GDM1 (cell line): Measurements from ENCODE around the gene KRT7.

Experiments used
- DNase-seq: peaks from one replicate; lab custom pipeline; 2025; lab: John Stamatoyannopoulos, UW

KRT7 gene

GRCh38 chr12:52199294-52199919, 33.6 kb upstream of the KRT7 start:
- DNase-seq, result no peak

DNA sequence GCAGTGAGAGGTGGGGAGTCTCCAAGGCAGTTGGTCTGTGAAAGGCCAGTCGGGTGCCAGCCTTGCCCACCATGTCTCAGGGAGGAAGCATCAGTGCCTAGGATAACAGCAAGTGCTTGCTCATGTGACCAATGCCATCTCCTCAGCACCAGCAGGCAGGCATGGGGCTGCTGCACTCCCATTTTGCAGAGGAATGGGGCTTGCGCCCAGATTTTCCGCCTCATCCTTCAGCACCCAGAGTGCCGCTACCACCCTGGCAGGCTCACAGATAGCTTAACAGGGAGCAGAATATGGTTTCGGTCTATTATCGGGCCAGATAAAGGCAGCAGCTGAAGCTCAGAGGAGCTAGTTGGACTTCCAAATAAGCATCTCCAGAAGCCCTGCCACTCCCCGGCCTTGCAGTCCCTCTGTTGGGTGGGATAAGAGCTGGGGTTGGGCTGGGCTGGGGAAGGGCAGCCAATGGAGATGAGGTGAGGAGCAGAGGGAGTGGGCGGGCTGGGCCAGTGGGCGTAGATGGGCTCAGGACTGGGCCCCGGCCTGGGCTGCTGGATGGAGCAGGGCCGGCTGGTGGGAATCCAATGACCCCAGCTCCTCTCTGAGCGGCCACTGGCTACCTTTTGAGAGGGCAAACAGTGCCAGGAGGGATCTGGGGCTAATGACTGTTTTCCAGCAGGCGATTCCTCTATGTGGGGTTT, 32.8 kb upstream of the KRT7 start:
- no peak for DNase-seq

GRCh38 chr12:52200781-52201450, 32.1 kb upstream of the KRT7 start:
- DNase-seq, result no peak

DNA sequence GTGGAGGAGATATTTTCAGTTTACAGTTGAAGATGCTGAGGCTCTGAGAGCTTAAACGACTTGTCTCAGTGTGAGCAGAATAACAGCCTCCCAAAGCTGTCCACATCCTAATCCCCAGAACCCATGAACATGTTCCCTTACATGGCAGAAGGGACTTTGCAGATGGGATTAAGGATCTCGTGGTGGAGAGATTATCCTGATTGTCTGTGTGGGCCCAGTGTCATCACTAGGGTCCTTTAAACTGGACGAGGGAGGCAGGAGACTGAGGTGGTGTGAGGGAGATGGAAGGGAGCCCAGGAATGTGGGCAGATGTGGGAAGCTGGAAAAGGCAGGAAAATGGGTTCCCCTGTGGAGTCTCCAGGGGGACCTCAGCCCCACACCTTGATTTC, 31.6 kb upstream of the KRT7 start:
- DNase-seq, result no peak

DNA sequence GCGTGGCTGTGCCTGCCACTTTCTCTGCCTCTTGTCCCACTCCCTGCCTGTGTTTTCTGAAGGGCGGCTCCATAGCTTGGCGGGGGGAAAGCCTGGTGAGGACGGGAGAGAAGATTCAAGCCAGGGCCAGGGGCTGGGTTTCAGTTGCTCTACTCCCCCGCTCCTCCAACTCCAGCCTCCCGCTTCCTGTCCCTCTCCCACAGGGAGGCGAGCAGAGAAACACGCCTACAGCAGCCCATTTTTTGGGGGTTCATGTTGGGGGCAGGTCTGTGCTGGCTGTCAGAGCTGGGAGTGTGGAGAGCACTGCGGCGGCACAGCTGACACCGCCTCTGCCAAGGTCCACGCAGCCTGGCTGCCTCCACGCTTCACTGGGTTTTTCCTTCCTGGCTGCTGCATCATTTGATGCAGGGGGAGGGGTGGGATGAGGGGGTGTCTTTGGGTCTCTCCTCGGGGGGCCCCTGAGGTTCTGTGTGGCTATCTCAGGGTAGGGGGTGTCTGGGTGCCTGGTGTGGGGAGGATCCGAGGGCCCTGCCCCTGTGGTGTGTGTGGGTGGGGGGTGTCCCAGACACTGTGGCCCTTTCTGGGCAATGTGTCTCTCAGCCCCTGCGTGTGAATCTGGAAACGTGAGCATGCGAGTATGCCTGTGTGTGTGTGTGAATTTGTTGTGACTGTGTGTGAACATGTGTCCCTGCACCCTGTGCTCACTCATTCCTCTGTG, 30.5 kb upstream of the KRT7 start:
- no peak for DNase-seq

GRCh38 chr12:52203079-52203921, 29.7 kb upstream of the KRT7 start:
- peak; percentile 79 for DNase-seq

DNA sequence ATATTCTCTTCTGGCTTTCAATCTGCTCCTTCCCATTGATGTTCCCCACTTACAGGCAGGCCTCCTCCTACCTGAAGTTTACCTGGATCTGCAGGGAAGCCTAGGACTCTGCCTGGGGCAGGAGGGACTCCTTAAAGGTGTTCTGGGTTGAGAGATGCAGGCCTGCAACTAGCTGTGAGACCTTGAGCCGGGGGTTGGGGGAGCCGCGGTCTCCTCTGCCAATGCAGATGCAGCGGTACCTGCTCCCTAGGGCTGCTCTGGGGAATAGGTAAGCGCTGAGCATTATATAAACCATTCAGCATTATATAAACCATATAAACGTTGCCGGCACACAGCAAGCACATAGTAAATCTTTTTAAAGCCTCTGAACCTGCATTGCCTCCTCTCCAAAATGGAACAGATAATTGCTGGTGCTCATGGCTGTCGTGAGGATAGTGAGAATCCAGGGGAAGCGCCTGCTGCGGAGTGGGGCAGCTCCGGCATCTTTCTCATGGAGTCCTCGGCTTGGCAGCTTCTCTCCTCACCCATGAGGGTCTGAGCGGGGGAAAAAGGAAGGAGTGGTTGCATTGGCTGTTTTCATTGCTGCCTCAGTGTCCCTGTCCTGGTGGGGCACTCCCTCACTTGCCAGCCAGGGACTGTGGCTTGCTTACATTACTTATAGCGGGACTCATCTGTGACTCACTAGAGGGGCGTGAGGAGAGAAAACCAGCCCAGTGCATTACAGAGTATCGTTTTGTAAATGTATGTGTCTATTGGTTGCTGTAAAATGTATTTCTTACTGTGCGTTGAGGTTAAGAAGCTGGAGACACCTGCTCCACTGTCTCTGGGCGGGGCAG, 28.7 kb upstream of the KRT7 start:
- no peak for DNase-seq

- DNase-seq, result no peak
Observed at GRCh38 chr12:52204931-52205505, 28.0 kb upstream of the KRT7 start.

DNA sequence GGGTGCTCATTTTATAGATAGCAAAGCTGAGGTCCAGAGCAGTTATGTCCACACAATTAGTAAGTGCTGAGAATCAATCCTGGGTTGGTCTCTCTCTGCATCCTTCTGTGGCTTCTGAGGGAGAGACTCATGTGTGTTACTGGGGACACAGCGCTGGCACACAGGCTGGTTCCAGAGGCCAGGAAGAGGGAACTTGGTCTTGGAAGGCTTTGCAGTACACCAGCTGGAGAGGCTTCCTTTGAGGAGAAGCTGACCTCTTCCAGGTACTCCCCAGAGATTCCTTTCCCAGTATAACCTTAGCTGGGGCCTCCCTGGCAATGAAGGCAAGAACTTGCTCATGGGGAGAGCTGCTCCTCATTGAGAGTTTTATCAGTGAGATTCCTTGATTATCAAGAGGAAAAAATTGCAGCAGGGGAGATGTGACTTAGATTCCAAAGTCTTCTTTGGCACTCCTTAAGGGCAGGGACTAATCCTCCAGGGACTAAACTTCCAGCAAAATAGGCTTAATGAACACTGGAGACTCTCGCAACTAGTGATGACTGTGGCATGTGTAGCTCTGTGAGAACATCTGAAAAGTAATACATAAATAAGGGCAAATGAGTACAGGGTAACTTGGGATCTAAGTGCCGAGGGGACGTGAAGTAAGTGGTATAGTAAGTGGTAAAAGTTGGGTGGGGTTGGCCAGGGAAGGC, 27.3 kb upstream of the KRT7 start:
- no peak for DNase-seq

- DNase-seq, result no peak
Observed at GRCh38 chr12:52206304-52207040, 26.6 kb upstream of the KRT7 start.

- no peak for DNase-seq
Observed at GRCh38 chr12:52207106-52207505, 25.9 kb upstream of the KRT7 start.

DNA sequence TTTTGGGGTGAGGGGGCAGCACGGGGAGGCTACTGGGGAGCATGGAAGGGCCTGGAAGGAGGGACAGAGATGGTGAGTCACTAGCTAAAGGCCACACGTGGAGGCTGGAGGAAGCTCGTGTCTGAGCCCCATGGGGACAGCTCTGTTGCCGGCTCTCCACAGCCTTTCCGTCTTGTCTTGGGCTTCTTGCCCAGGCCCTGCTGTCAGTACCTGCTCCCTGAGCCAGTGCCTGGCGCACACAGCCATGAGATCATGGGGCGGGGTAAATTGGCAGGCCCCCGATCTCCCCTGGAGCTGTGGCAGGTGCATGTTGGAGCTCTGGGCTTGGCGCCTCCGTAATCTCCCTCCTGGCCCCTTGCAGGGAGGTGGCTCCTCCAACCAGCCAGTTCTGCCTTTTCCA, 25.1 kb upstream of the KRT7 start:
- no peak for DNase-seq

DNA sequence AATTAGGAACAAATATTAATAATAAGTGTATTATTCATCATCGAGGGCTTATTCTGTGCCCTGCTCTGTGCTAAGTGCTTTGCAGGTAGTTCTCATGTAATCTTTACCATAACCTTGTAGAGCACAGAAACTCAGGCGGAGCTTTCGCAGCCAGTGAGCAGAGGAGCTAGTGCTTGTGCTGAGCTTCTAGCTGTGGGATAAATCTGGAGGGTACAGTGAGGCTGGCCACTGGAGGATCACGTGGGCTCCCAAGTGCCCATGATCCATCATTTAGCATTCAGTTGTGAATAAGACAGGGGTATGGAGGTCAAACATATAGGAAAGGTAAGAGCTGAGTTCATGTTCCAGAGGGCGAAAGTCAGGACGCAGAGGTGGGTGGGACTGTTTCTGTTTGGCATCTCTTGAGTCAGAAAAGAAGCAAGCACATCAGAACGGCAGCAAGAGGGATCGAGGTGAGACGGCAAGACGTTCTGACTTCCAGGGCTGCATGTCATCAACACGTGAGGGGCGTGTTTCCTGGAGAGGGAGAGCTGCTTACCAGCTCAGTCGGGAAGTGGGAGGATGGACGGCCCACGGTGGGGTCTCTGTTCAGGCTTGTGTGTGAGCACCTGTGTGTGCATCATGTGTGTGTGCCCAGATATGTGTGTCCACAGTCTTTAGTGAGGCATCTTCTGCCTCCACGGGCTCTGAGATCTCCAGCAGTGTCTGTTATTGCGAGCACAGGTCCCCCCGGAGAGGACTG, 24.4 kb upstream of the KRT7 start:
- no peak for DNase-seq

- DNase-seq, result no peak
Observed at GRCh38 chr12:52209321-52209720, 23.7 kb upstream of the KRT7 start.

DNA sequence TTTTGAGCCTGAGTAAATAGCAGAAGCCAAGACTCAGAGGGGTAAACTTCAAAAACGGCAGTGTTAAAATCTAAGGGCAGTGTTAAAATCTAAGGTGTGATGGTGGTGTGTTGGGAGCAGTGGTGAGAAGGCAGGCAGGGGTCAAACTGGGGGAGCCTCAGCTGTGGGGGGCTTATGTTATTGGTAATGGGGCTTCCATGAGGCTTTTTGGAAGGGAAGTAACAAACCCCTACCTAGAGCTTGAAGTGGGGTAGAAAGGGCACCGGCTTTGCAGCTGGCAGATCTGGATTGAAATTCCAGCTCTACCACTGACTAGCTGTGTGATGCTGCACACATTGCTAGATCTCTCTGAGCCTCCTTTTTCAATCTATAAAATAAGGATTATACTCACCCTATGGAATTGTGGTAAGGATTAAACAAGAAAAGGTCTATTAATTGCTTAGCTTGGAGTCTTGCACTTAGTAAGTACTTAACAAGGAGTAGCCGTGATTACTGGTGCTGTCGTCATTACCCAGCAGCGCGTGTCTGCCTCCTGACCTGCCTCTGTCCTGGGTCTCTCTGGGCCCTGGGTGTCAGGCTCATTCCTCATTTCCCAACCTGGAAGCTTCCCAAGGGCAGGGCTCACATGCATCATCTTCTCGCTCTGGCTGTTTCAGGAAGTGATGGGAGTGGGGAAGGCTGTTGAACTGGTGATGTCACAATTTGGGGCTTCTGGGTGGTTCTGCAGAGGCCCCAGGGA, 22.7 kb upstream of the KRT7 start:
- no peak for DNase-seq

GRCh38 chr12:52210925-52211650, 22.0 kb upstream of the KRT7 start:
- no peak for DNase-seq
